ENCODE data around the gene NCAPD3.
A peak's percentile ranks its signal among the peaks of the same experiment; 100 is the strongest.

Gene NCAPD3

GRCh38 chr11:134252346-134253187 is 28.8 kb upstream of the NCAPD3 start:
- TF ChIP-seq, protein P1, sequence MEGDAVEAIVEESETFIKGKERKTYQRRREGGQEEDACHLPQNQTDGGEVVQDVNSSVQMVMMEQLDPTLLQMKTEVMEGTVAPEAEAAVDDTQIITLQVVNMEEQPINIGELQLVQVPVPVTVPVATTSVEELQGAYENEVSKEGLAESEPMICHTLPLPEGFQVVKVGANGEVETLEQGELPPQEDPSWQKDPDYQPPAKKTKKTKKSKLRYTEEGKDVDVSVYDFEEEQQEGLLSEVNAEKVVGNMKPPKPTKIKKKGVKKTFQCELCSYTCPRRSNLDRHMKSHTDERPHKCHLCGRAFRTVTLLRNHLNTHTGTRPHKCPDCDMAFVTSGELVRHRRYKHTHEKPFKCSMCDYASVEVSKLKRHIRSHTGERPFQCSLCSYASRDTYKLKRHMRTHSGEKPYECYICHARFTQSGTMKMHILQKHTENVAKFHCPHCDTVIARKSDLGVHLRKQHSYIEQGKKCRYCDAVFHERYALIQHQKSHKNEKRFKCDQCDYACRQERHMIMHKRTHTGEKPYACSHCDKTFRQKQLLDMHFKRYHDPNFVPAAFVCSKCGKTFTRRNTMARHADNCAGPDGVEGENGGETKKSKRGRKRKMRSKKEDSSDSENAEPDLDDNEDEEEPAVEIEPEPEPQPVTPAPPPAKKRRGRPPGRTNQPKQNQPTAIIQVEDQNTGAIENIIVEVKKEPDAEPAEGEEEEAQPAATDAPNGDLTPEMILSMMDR (IDR thresholded peaks at IDR 0.05; ENCODE audit: insufficient read depth, low read depth, low read length, missing control alignments), result no peak
- peak overlapping the region; percentile 82 for H3K4me3 ChIP-seq (ENCODE audit: low read depth, low read length)
- peak; percentile 35 for DNase-seq (ENCODE audit: low read depth)

GRCh38 chr11:134250675-134251074 is 26.9 kb upstream of the NCAPD3 start:
- DNase-seq (ENCODE audit: low read depth), result no peak

DNA sequence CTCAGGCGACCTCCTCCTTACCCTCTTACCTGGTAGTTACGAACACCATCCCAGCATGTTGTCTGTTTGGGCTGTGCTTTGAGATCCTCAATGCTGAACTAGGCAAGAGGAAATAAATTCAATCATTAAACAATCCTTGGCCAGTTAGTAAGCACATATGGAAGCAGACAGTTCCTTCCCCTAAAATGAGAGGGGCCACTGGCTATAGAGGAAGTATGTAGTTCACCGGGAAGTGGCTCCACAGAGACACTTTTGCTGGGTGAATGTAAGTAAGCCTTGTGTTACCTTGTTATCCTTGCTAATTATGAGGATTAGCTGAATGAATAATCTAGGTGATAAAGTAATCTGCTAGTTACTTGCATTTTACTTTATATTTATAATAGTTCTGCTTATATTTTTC is 26.5 kb upstream of the NCAPD3 start:
- no peak for DNase-seq (ENCODE audit: low read depth)
- no peak overlapping the region for H3K4me3 ChIP-seq (ENCODE audit: low read depth, low read length)
- TF ChIP-seq, protein P1 (IDR thresholded peaks at IDR 0.05; ENCODE audit: insufficient read depth, low read depth, low read length, missing control alignments), result no peak

More at GRCh38 chr11:134250675-134251074, 26.9 kb upstream of the NCAPD3 start:
- TF ChIP-seq, protein P1 (IDR thresholded peaks at IDR 0.05; ENCODE audit: insufficient read depth, low read depth, low read length, missing control alignments), result no peak
- no peak overlapping the region for H3K4me3 ChIP-seq (ENCODE audit: low read depth, low read length)

GRCh38 chr11:134248910-134249480 is 25.2 kb upstream of the NCAPD3 start:
- H3K4me3 ChIP-seq (ENCODE audit: low read depth, low read length), result no peak overlapping the region
- TF ChIP-seq, protein P1 (IDR thresholded peaks at IDR 0.05; ENCODE audit: insufficient read depth, low read depth, low read length, missing control alignments), result no peak
- peak; percentile 27 for DNase-seq (ENCODE audit: low read depth)

GRCh38 chr11:134246678-134247077 is 22.9 kb upstream of the NCAPD3 start:
- no peak for DNase-seq (ENCODE audit: low read depth)
- TF ChIP-seq, protein P1 (IDR thresholded peaks at IDR 0.05; ENCODE audit: insufficient read depth, low read depth, low read length, missing control alignments), result no peak
- H3K4me3 ChIP-seq (ENCODE audit: low read depth, low read length), result no peak overlapping the region

DNA sequence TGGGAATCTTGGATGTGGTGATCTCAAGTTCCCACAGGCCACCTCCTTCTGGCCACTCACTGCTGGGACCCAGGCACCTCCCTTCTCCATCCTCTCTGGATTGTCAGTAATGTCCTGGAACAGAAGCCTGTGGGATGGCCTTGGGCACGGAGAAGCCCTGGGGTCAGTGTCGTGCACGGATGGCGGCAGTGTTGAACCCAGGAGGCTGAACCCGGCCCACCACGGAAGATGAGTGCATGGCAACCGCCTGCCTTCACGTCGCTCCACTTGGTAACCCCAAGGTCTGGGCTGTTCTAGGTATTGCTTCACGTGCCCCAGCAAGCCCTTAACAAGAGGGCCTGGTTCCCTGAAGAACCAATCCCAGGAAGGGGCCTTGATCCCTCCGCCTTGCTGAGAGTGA is 22.3 kb upstream of the NCAPD3 start:
- TF ChIP-seq, protein P1 (IDR thresholded peaks at IDR 0.05; ENCODE audit: insufficient read depth, low read depth, low read length, missing control alignments), result no peak
- no peak overlapping the region for H3K4me3 ChIP-seq (ENCODE audit: low read depth, low read length)
- DNase-seq (ENCODE audit: low read depth), result no peak
